Measurements from ENCODE around the gene FAM78A.
A peak's percentile ranks its signal among the peaks of the same experiment; 100 is the strongest.
"Not testable (repeated sequence)": the region's sequence is repeated elsewhere in the genome, so short reads cannot be mapped to it uniquely, and the experiment has no call there.

The FAM78A gene

DNA sequence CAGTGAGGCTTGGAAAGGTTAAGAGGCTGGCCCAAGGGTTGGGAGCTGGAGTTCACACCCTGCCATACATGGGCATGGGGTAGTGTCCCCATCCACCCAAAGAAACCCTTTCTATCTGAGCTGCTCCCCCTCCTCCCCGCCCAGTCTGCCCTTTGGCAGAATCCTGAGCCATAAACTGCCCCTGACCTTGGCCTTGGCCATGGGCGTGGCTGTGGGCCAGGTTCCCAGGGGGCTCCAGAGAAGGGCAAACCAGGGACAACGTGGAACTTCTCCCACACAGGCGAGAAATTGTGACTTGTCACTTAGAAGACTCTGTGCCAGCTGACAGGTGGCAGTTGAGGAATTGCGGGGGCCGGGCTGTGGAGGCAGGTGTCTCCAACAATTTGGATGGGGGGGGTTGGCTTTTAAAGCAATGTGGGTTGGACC is 4.8 kb downstream of the FAM78A start:
- Histone ChIP-seq H3K4me3 (peak overlapping the region in 3 of 7 experiments; percentile 11 to 76 (median 65)), H3K27ac (peak overlapping the region in 20 of 21 experiments; percentile 4 to 98 (median 77))

- peak overlapping the region in 18 of 21 experiments; percentile 26 to 98 (median 84) for H3K27ac ChIP-seq
- H3K4me3 ChIP-seq, result peak overlapping the region in 2 of 7 experiments; percentile 9 to 11
Measured at GRCh38 chr9:131271016-131271273, 5.4 kb downstream of the FAM78A start.

- Histone ChIP-seq H3K27ac (peak overlapping the region in 18 of 21 experiments; percentile 26 to 98 (median 84)), H3K4me3 (peak overlapping the region in 1 of 7 experiments; percentile 9)
Measured at GRCh38 chr9:131270171-131271015, 5.9 kb downstream of the FAM78A start.

GRCh38 chr9:131266266-131267229 is 9.8 kb downstream of the FAM78A start:
- Histone ChIP-seq H3K27ac (peak overlapping the region in 13 of 21 experiments; percentile 1 to 98 (median 33)), H3K4me3 (no peak overlapping the region)

GRCh38 chr9:131264231-131264630 is 12.1 kb downstream of the FAM78A start:
- peak overlapping the region in 7 of 21 experiments; percentile 6 to 69 (median 43) for H3K27ac ChIP-seq
- H3K4me3 ChIP-seq, result no peak overlapping the region

- no peak overlapping the region for H3K4me3 ChIP-seq
- H3K27ac ChIP-seq, result peak overlapping the region in 4 of 21 experiments; percentile 3 to 69 (median 26)
Measured at GRCh38 chr9:131263701-131264100, 12.6 kb downstream of the FAM78A start.

DNA sequence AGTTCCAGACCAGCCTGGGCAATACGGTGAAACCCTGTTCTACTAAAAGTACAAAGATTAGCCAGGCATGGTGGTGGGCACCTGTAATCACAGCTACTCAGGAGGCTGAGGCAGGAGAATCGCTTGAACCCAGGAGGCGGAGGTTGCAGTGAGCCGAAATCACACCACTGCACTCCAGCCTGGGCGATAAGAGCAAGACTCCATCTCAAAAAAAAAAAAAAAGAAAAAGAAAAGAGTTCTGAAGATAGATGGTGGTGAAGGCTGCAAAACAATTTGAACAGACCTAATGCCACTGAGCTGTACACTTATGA is 13.3 kb downstream of the FAM78A start:
- H3K27ac ChIP-seq, result peak overlapping the region in 1 of 21 experiments; percentile 63
- not testable (repeated sequence) for H3K4me3 ChIP-seq

DNA sequence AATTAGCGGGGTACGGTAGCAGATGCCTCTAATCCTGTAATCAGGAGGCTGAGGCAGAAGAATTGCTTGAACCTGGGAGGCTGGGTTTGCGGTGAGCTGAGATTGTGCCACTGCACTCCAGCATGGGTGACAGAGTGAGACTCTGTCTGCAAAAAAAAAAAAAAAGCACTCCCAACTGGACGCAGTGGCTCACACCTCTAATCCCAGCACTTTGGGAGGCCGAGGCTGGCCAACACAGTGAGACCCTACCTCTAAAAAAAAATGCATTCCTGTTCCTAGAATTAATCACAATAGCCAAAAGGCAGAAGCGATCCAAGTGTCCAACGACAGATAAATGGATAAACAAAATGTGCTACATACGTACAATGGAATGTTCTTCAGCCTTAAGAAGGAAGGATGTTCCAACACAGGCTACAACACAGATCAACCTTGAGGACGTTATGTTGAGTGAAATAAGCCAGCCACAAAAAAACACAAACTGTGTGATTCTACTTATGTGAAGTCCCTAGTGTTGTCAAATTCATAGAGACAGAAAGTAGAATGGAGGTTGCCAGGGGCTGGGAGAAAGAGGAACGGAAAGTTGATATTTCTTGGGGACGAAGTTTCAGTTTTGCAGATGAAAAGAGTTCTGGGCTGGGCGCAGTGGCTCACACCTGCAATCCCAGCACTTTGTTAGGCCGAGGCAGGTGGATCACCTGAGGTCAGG is 13.8 kb downstream of the FAM78A start:
- no peak overlapping the region for H3K4me3 ChIP-seq
- H3K27ac ChIP-seq, result peak overlapping the region in 1 of 21 experiments; percentile 63

DNA sequence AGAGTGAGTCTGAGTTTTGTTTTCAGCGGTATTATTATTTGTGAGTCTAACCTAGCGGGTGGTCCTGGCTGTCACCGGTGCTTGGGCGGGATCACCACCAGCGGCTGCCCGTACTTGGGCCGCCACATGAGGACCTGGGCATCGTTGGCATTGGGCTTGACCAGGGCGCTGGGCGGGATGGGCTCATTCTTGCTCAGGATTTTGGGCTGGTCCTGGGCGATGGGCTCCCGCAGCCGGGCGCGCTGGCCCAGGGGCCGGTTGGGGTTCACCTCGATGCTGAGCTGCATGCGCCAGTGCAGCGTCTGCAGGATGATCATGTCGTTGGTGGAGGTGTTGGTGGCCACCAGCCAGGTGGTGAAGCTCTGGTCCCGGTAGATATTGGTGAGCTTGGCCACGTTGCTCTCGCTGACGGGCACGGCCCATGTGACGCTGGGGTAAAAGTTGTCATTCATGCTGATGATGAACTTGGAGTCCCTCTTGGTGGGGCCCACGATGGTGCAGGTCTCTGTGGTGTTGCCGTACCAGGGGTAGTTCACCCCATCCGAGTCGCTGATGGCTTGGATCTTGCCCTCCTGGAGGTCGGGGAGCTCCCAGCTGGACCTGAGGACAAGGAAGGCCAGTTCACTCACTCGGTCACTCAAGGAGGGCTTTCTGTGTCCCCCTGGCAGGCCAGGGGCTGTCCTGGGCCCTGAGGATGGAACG is 15.4 kb downstream of the FAM78A start:
- Histone ChIP-seq H3K27ac (no peak overlapping the region), H3K4me3 (no peak overlapping the region)

- Histone ChIP-seq H3K4me3 (no peak overlapping the region), H3K27ac (no peak overlapping the region)
Measured at GRCh38 chr9:131259916-131260597, 16.3 kb downstream of the FAM78A start.

DNA sequence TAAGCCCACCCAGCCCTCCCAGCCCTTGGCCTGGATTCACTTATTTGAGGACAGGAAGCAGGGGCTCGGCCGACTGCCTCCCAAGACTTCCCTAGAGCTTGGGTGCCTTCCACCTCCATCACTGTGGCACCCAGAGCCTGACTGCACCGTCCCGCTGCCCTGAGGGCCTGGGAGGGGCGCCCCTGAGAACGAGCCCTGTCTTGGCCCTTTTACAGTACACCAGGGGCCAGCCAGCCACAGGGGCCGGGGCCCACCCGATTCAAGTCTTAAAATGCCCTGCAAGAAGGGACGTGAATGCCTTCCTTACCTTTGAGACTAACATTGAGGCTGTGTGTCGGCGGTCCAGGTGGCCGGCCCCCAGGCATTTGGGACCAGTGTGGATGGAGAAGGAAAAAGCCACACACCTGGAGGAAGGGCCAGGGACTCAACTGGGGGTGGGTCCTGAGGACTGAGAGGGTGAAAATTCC is 16.8 kb downstream of the FAM78A start:
- no peak overlapping the region for H3K27ac ChIP-seq
- H3K4me3 ChIP-seq, result no peak overlapping the region

DNA sequence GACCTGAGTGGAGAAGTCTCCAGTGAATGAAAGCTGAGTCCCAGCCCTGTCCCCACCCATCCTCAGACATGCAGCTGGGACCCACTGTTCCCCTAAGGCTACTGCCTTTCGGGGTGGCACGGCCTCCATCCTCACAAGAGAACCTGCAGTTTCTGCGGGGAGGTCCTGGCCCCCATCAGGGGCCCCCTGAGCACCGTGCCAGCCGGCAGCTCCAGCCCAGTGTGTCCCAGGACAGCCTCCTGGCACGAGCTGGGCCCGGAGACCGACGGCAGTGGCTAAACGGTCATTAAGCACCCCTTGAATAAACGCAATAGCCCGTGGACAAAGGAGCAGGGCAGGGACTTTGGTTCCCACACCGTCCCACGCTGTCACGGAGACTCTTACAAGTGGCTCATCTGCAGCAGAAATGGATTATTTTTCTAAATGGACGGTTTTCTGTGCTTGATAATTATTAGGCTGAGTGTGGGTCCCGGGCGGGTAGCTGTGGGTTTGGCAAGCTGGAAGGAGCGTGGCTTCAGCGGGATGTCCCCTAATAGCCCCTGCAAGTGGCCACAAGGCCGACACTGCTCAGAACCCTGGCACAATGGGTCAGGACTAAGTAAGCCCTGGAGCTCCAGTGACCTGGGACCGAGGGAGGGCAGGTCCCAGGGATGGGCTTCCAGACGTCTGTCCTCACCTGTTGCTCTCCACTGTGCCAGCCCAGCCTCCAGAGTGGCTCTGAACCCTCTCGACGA is 17.4 kb downstream of the FAM78A start:
- Histone ChIP-seq H3K27ac (peak overlapping the region in 2 of 21 experiments; percentile 63 to 95), H3K4me3 (no peak overlapping the region)

DNA sequence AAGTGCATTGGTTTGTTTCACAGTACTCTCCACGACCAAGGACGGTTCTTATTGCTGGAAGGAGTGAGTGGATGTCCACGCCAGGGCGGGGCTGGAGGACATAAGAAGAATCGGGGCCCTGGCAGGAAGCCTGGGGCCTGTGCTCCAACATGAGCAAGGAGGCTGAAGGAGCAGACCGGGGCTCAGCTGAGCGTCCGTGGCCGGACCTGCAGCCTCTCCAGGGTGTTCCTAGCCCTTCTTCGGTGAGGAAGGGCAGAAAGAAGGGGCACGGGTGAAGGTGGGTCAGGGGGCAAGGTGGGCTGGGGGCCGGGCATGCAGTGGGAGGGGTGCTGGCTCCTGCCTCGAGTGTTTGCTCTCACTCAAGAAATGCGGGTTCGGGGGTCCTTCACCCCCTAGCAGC is 18.1 kb downstream of the FAM78A start:
- peak overlapping the region in 7 of 21 experiments; percentile 4 to 95 (median 63) for H3K27ac ChIP-seq
- H3K4me3 ChIP-seq, result no peak overlapping the region

DNA sequence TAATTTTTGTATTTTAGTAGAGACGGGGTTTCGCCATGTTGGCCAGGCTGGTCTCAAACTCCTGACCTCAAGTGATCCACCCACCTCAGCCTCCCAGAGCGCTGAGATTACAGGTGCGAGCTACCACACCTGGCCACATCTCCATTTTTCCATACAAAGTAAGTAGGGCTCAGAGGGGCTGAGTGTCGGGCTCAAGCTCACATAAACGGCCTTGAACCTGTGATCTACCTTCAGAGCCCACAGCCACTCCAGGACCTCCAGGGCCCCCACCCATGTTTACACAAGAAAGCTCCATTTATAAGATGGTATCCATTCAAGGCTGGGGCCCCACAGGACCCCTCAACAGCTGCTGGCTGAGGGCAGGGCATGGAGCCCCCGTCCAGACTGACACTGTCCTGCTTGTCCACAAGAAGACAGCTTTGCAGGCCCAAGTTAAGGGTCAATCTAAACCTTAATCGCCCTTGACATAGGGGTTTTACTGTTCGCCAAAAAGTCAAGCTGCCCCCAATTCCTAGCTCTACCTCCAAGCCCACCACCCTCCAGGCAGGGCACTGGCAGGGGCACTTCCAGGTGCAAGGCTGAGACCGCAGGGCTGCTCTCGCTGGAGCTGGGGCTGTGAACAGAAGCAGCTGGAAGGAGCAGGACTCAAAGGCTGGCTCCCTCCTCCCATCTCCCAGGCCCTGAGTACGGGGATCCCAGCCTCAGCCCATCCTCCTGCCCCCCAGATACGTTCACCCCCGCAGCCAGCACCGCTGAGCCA is 18.9 kb downstream of the FAM78A start:
- no peak overlapping the region for H3K4me3 ChIP-seq
- peak overlapping the region in 13 of 21 experiments; percentile 4 to 95 (median 83) for H3K27ac ChIP-seq

DNA sequence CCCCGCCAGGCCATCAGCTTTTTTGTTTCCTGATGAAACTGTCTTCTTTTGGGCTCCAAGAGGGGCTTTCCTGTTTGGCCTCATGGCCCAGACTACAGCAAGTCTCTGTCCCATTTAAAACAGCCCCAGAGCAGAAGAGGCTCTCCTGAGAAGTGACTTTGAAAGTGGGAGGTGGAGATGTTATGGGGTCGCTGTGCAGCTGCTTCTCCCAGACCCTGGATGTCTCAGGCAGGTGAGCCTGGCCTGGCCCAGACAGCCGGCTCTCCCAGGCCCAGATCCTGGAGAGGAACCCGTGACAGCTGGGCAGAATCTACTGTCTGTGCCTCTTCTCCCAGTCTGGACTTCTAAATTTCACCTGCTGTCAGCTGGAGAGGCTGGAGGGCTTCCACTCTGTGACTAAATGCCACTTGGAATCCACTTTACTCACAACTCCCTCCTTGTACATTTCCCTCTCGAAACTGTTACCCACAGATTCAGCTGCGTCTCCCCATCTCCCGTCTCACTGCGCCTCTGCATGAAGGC is 20.6 kb downstream of the FAM78A start:
- H3K27ac ChIP-seq, result peak overlapping the region in 20 of 21 experiments; percentile 35 to 95 (median 80)
- H3K4me3 ChIP-seq, result peak overlapping the region in 2 of 7 experiments; percentile 11 to 13

GRCh38 chr9:131254626-131255025 is 21.7 kb downstream of the FAM78A start:
- Histone ChIP-seq H3K27ac (peak overlapping the region in 18 of 21 experiments; percentile 3 to 95 (median 81)), H3K4me3 (no peak overlapping the region)

Data from skin epidermis (tissue), 12 donors.